Duodenal mucosa (tissue), 2 donors: ENCODE results near the gene NMUR1.

Source experiments
- H3K27ac ChIP-seq: one replicate; pipeline ENCODE4 v1.7.0; 2013; ENCODE audit warnings: low read depth, low read length
- H3K27me3 ChIP-seq, 2 donors: one replicate each; pipeline ENCODE4 v1.7.0; 2013; ENCODE audit warnings: low read length in 2 of 2, control low read depth in 1 of 2; ENCODE audit not compliant: insufficient read depth in 2 of 2, control insufficient read depth in 1 of 2
- H3K36me3 ChIP-seq, 2 donors: one replicate each; pipeline ENCODE4 v1.7.0; 2013; ENCODE audit warnings: low read length in 2 of 2, control low read depth in 1 of 2; ENCODE audit not compliant: insufficient read depth in 2 of 2, control insufficient read depth in 1 of 2
- H3K4me1 ChIP-seq, 2 donors: one replicate each; pipeline ENCODE4 v1.7.0; 2013; ENCODE audit warnings: low read length in 2 of 2, control low read depth in 1 of 2; ENCODE audit not compliant: insufficient read depth in 2 of 2, control insufficient read depth in 1 of 2
- H3K4me3 ChIP-seq, 2 donors: one replicate each; pipeline ENCODE4 v1.7.0; 2013; ENCODE audit warnings: low read length in 2 of 2, low read depth in 1 of 2
- H3K9ac ChIP-seq, 2 donors: one replicate each; pipeline ENCODE4 v1.7.0; 2013; ENCODE audit warnings: low read length in 2 of 2, low read depth in 1 of 2
- H3K9me3 ChIP-seq, 2 donors: one replicate each; pipeline ENCODE4 v1.7.0; 2013; ENCODE audit warnings: low read length in 2 of 2, control low read depth in 1 of 2; ENCODE audit not compliant: control insufficient read depth in 1 of 2

NMUR1 gene

DNA sequence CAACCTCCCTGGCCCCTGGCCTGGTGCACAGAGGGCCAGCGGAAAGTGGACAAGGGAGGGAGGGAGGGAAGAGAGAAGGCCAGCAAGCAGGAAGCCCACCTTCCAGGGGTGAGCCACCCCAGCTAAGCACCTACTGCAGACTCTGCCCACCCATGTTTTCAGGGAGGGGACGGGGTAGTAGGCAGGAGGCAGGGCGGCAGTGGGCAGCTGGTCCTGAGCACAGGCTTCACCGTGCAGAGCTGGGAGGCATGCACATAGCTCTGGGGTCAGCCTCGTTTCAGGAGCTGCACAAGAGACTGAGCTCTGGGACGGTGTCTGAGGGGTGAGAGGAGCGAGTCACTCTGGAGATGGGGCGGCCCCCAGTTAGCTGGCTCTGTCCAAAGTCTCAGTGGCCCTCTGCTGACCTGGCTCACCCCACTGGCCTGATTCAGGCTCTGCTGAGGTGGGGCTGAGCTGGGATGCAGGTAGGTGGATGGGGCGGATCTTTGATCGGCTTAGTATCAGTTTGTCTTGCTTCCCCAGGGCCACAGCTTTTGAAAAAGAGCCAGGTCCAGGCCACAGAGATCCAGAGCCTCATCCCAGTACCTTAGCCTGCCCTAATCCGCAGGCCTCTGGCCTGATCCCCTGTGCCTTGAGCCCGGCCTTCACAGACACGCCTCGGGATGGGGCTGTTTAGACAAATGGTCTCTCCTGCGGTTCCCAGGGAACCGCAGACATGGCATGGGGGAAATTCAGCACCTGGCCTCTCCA, 3.7 kb downstream of the NMUR1 start:
- Histone ChIP-seq H3K27ac (no peak overlapping the region), H3K27me3 (peaks cover 0 to 6% of the 10 kb centered on the region in 2 donors), H3K4me1 (peaks cover 12 to 37% of the 10 kb centered on the region in 2 donors), H3K36me3 (no peaks in the 10 kb centered on the region), H3K4me3 (no peak overlapping the region), H3K9ac (no peak overlapping the region), H3K9me3 (no peaks in the 10 kb centered on the region)

DNA sequence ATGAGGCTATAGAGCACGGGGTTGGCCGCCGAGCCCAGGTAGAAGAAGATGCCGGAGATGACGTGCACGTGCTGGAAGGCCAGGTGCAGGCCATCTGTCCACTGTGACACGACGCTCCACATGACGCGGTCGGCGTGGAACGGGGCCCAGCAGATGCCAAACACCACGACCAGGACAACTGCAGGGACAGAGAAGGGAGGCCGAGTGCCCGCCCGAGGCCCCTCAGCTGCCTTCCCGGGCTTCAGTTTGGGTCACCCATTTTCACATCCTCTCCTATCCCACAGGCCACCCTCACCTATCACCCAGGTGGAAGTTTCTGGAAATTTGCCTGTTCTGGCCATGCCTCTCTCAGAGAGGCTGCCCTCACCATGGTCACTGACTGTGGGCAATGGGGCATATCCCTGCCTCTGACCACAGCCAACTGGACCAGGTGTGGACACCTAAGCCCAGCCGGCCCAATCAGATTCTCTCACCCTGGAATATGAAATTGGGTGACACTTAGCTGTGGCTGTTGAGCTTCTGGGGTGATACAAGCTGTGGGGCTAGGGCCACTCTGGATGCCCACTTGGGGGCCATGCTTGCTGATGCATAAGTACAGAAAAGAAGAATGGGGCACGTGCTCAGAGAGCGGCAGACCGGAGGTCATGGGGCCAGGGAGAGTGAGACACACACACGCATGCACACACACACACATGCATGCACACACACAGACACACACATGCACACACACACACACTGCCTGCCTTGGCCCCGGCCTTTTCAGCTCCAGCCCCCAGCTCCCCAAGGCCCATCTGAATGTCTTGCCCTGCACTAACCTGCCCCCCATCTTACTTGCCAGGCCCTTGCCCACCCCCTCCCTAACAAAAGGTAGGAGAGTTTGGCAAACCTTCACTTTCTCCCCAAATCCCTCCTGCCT, 4.7 kb downstream of the NMUR1 start:
- Histone ChIP-seq H3K36me3 (no peaks in the 10 kb centered on the region), H3K9me3 (no peaks in the 10 kb centered on the region), H3K27me3 (peaks cover 0 to 6% of the 10 kb centered on the region in 2 donors), H3K4me3 (no peak overlapping the region), H3K9ac (no peak overlapping the region), H3K27ac (no peak overlapping the region), H3K4me1 (peaks cover 12 to 37% of the 10 kb centered on the region in 2 donors)

DNA sequence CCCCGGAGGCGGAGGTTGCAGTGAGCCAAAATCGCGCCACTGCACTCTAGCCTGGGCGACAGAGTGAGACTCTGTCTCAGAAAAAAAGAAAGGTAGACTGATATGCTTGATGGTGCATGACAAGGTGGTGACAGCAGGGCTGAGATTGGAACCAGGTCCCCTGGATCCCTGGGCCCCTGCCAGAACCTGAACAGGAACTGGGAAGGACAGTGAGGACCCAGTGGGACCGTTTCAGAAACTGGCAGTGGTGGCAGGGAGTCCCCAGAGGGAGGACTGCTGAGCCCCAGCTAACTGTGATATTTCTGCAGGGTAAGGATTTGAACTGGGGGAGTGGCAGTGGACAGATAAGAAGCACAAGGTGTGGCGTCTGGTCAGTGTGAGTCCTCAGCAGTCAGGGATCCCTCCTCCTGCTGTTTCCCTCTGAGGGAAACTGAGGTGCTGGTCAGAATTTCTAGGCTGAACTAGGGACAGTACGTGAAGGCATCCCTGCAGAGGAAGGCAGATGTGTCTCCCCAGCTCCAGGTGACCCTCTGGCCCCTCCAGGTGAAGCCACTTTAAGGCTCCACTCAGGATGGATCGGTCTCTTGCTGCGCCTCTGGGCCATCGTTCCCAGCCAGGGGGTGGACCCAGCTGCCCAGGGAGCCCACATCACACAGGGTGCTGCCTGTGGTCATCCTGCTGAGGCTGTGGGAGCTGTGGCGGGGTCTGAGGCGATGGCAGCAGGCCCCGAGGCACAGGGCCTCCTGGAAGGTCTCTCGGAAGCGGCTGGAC, 5.6 kb downstream of the NMUR1 start:
- no peak overlapping the region for H3K9ac ChIP-seq
- H3K4me1 ChIP-seq, result peaks cover 18 to 37% of the 10 kb centered on the region in 2 donors
- H3K36me3 ChIP-seq, result no peaks in the 10 kb centered on the region
- H3K9me3 ChIP-seq, result no peaks in the 10 kb centered on the region
- H3K4me3 ChIP-seq, result no peak overlapping the region
- H3K27ac ChIP-seq, result no peak overlapping the region
- peaks cover 0 to 3% of the 10 kb centered on the region in 2 donors for H3K27me3 ChIP-seq

DNA sequence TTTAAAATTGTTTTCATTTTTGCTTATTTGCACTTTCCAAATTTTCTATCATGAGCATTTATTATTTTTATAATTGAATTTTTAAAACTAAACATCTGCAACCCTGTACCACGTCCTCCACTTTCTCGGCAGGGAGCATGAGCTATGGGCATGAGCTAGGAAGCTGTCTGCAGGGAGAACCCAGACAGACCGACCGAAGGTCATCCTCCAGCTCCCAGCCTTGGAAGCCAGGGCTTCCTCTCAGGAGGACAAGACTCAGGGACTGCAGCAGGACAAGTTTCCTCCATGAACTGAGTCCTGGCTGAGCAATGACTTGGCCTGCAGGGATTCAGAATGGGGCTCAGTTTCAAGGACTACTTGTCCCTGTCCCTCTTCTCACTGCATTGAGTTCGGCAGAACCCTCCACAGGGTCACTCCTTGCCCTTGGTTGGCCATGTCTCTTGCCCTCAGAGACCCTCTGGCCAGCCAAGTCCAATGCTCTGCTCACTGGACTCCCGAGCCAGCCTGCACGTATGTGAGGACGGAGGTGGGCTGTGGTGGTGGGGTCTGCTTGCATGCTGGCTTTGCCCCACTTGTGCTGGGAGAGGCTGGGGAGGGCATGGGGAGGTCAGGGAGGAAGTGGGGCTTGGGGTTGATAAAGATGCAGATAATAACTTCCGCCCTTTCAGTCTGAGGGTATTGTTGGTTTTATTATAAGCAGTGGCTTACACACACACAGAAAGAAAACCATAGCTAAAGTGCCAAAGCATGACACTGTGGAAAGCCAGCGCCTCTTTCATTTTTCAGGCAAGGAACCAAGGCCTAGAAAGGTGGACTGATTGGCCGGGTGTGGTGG, 6.6 kb downstream of the NMUR1 start:
- peak overlapping the region in 1 of 2 donors; percentile 23 for H3K4me3 ChIP-seq
- no peaks in the 10 kb centered on the region for H3K9me3 ChIP-seq
- peaks cover 18 to 34% of the 10 kb centered on the region in 2 donors for H3K4me1 ChIP-seq
- no peak overlapping the region for H3K27ac ChIP-seq
- no peaks in the 10 kb centered on the region for H3K36me3 ChIP-seq
- no peaks in the 10 kb centered on the region for H3K27me3 ChIP-seq
- H3K9ac ChIP-seq, result no peak overlapping the region

DNA sequence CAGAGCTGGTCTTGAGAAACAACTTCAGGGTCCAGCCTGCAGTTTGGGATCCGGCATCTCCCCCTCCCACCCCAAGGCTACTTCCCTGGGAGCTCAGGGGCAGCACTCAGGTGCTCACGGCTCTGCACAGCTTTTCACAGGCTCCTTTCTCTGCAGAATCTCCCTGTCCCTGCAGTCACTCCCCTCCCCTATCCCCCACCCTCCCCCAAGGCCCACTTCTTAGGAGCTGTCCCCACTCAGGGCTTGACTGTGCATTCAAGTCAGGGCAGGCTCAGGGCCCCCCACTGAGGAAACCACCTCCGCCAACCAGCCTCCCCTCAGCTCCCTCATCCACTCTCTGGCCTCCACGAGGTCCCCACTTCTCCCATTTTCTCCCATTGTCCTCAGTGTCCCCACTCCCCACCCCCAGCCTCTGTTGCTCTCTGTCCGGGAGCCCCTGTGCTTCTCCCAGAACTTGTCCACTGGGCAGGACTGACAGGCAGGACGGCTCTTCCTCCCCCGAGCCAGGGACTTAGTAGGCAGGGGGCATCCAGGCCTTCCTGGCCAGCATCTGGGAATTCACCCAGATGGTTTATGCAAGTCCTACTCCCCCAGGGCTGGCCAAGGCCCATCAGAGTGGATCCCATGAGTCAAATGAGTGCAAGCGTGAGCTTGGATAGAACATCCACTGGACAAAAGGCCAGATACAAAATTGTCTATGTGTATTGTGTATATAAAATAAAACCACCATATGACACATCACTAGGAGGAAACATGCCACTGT, 7.6 kb downstream of the NMUR1 start:
- Histone ChIP-seq H3K36me3 (no peaks in the 10 kb centered on the region), H3K9ac (no peak overlapping the region), H3K27ac (no peak overlapping the region), H3K4me1 (peaks cover 18 to 30% of the 10 kb centered on the region in 2 donors), H3K9me3 (no peaks in the 10 kb centered on the region), H3K4me3 (no peak overlapping the region), H3K27me3 (no peaks in the 10 kb centered on the region)

DNA sequence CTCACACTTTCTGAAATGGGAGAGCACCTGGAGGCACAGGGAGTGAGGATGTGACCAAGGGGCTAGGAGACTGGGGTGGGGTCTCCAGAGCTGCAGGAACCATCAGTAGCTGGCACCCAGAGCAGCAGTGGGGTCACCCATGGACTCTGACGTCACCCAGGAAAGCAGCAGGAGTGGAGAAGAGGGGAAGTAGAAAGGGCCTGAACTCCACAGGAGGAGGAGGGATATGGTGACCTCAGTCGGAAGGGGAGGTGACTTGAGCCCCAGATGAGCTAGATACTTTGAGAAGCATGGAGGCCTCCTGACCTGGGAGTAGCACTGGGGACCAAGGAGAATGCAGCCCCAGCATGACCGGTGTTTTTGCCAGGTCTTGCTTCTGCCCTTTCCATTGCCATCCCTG, 8.8 kb downstream of the NMUR1 start:
- Histone ChIP-seq H3K4me1 (peaks cover 18 to 29% of the 10 kb centered on the region in 2 donors), H3K9me3 (no peaks in the 10 kb centered on the region), H3K27ac (no peak overlapping the region), H3K36me3 (no peaks in the 10 kb centered on the region), H3K9ac (no peak overlapping the region), H3K27me3 (no peaks in the 10 kb centered on the region), H3K4me3 (no peak overlapping the region)

DNA sequence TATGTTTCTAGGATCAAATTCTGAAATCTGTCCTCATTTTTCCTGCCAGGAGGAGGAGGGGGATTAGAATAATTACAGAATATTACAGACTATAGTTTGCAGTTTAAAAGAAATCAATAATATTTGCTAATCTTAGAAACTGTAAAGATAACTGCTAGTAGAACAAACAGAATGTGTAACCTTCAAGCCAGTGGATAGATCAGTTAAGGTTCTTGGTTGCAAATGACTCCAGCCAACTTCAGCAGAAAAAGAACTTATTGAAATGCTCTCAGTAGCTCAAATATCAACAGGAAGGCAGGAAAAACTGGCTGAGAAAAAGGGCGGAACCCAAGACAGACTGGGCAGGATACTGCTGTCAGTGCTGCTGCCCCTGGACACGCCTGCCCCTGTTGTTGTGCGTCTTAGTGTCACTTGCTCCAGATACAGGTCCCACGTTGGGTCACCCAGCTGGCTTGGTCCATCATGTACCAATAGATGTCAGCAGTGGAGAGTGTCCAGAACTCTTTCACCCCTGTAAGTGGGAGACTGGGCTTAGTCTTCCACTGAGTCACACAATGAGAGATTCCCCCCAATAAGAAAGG, 10.2 kb downstream of the NMUR1 start:
- Histone ChIP-seq H3K4me3 (no peak overlapping the region), H3K9me3 (no peaks in the 10 kb centered on the region), H3K4me1 (peaks cover 19 to 20% of the 10 kb centered on the region in 2 donors), H3K27ac (no peak overlapping the region), H3K36me3 (no peaks in the 10 kb centered on the region), H3K27me3 (no peaks in the 10 kb centered on the region), H3K9ac (no peak overlapping the region)

DNA sequence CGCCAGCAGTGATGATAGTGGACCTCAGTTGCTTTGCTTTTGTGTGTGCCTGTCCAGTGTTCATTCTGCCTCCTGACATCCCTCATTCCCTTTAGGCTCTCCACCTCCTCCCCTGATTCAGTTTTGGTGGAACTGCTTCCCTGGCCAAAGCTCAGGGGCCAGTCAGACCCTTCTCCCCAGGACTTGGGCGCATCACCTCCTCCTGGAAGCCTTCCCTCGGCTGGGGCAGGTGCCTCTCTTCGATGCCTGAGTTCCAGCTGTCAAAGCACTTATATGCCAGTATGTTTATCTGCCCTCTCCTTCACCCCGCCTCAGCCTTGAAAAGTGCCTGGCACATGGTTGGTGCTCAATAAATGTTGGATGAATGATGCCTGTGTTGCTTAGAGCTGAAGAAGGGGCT, 11.5 kb downstream of the NMUR1 start:
- Histone ChIP-seq H3K4me1 (peaks cover 14 to 19% of the 10 kb centered on the region in 2 donors), H3K9me3 (no peaks in the 10 kb centered on the region), H3K4me3 (no peak overlapping the region), H3K27ac (no peak overlapping the region), H3K27me3 (no peaks in the 10 kb centered on the region), H3K36me3 (no peaks in the 10 kb centered on the region), H3K9ac (no peak overlapping the region)

DNA sequence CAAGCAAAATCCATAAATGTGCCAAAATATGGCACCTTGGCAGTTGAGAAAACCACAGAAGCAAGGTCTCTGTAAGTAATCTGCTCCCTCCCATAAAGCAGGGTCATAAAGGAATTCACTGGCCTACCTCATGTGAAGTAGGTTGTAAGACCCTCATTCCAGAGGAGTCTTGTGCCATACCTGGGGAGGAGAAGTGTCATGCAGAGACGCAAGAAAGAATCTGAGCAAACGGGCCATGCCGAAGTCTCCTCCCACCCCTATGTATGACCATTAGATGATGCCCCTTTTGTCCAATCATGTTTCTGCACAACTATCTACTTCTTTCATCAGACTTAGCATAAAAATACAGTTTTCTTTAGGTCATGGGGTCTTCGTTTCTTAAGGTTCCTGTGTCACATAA, 14.6 kb downstream of the NMUR1 start:
- no peak overlapping the region for H3K4me3 ChIP-seq
- no peaks in the 10 kb centered on the region for H3K9me3 ChIP-seq
- H3K9ac ChIP-seq, result no peak overlapping the region
- peaks cover 7 to 10% of the 10 kb centered on the region in 2 donors for H3K4me1 ChIP-seq
- H3K27ac ChIP-seq, result no peak overlapping the region
- no peaks in the 10 kb centered on the region for H3K27me3 ChIP-seq
- H3K36me3 ChIP-seq, result no peaks in the 10 kb centered on the region
